Measurements from ENCODE around the gene SCML1.

SCML1 gene, protein sequence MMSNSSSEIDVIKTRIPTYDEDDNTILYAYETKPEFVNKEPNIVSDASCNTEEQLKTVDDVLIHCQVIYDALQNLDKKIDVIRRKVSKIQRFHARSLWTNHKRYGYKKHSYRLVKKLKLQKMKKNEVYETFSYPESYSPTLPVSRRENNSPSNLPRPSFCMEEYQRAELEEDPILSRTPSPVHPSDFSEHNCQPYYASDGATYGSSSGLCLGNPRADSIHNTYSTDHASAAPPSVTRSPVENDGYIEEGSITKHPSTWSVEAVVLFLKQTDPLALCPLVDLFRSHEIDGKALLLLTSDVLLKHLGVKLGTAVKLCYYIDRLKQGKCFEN

GRCh38 chrX:17736856-17737709 is at the start of gene SCML1:
SCML1 (plus strand) TSS chrX:17737493; CDS start chrX:17744187, 6,694 bp downstream.
- peak; percentile 99 for DNase-seq

- no peak for DNase-seq
These were observed 49.6 kb upstream of the SCML1 start for GRCh38 chrX:17687648-17688047.

- peak; percentile 81 for DNase-seq
These were observed 47.3 kb upstream of the SCML1 start for GRCh38 chrX:17689971-17690409.

GRCh38 chrX:17692709-17693346 is 44.5 kb upstream of the SCML1 start:
- DNase-seq, result peak; percentile 68

DNA sequence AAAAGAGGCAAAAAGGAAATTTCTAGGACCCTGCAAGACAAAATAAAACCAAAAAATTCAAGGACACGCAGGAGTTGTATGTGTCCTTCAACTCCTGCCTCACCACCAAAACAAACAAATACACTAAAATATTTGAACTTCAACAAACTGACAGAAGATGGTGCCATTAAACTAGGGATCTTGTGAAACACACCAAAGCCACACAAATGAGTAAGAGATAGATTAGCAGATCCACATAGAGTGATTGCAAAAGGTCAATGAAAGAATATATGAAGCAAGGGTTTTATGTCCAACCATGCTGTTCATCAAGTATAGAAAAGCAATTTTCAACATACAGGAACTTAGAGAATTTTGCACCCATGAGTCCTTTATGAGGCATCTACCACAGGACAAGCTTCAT is 40.1 kb upstream of the SCML1 start:
- DNase-seq, result no peak

DNA sequence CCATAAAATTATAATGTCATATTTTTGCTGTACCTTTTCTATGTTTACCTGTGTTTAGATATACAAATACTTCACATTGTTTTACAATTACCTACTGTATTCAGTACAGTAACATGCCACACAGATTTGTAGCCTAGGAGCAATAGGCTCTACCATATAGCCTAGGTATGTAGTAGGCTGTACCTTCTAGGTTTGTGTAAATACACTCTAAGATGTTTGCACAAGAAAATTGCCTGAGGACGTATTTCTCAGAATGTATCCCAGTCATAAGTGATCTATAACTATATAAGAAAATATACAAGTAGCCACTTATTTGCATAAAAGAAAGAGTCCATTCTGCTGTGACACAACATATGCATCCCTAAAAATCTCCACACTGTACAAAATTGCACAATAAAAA is 36.3 kb upstream of the SCML1 start:
- no peak for DNase-seq

- DNase-seq, result no peak
These were observed 34.1 kb upstream of the SCML1 start for GRCh38 chrX:17703201-17703600.

- DNase-seq, result no peak
These were observed 32.1 kb upstream of the SCML1 start for GRCh38 chrX:17705211-17705610.

- DNase-seq, result no peak
These were observed 30.6 kb upstream of the SCML1 start for GRCh38 chrX:17706676-17707075.

GRCh38 chrX:17707731-17708130 is 29.6 kb upstream of the SCML1 start:
- no peak for DNase-seq

GRCh38 chrX:17710871-17711301 is 26.4 kb upstream of the SCML1 start:
- DNase-seq, result no peak

DNA sequence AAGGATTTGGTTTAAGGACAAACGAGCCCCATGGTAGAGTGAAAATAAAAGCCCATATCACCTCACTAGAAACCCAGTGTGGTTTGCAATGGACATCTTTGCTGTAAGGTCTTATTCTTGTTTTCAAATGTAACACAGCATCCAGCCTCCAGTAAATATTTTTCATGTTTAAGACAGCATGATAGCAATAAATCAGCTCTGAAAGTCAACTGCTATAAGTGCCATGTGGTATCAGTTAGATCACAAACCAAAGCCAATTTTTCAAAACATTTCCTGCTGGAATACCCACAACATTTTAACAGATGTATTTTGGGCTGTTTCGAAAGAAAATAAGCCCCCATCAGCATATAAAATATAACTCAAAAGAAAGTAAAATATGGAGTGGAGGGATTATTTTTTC is 24.0 kb upstream of the SCML1 start:
- DNase-seq, result no peak

DNA sequence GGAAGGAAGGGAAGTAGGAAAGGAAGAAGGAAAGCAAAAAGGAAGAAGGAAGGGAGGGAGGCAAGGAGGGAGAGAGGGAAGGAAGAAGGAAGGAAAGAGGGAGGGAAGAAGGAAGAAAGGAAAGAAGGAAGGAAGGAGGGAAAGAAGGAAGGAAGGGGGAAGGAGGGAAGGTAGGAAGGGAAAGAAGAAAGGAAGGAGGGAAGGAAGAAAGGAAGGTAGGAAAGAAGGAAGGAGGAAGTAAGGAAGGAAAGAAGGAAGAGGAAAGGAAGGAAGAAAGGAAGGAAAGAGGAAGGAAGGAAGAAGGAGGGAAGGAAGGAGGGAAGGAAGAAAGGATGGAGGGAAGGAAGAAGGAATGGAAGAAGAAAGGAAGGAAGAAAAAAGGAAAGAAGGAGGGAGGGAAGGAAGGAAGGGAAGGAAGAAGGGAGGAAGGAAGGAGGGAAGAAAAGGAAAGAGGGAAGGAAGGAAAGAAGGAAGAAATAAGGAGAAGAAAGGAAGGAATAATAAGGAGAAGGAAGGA is 18.6 kb upstream of the SCML1 start:
- no peak for DNase-seq

DNA sequence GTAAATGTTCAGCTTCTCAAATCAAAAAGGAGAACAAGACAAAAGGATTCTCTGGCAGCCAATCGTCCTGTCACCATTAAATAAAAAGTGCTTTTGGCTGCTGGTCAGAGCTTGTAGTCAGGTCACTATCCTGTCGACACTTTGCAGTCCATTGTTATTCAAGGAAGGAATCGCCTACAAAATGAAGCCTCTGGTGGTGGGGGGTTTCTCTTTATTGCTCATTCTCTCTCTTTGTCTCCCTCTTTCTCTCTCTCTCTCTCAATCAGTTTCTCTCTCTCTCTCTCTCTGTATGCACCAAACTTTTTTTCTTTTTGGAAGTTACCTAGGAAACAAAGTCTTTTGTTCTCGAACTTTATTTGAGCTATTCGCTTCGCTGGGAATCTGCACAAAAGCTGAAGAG is 17.6 kb upstream of the SCML1 start:
- no peak for DNase-seq

- no peak for DNase-seq
These were observed 15.6 kb upstream of the SCML1 start for GRCh38 chrX:17721715-17722114.

- DNase-seq, result no peak
These were observed 12.1 kb upstream of the SCML1 start for GRCh38 chrX:17725181-17725580.

DNA sequence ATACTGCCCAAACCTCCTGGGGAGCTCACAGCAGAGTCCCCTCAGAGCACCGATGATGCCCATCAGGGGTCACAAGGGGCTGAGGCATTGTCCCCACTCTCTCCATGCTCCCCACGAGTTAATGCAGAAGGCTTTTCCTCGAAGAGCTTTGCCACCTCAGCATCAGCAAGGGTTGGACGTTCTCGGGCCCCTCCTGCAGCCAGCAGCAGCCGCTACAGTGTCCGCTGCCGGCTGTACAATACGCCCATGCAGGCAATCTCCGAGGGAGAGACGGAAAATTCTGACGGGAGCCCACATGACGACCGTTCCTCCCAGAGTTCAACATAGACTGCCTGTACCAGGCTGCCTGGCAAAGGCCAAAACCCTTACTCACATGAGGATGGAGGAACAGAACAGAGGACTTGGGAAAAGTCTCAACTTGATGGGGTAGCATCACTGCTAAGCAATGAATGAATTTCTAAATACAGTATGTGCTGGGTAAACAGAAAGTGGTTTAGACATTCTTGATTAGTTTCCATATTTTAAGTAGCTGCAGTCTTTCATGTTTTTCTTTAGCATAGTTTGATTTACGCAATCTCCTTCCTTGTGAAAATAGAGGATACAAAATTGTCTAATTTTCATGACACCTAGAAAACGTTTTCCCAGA is 5.0 kb upstream of the SCML1 start:
- DNase-seq, result no peak

DNA sequence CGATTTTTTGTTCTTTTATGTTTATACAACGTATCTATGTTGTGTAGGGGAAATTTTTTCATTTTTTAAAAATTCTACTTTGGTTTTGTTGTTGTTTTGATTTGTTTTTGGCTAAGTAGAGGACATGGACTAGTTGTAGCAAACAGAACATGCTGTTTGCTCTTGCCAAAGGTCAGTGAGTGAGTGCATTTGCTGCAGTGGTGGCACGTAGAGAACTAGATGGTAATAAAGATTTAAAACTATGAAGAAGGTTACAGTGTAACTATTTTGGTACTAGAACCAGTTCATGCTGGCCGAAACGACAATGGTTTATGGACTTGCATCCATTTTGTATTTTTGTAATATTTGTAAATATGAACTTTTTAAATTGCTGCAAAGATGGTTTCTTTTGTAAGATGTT is 1.9 kb upstream of the SCML1 start:
- no peak for DNase-seq

GRCh38 chrX:17736478-17736855 is 826 bp upstream of the SCML1 start:
- DNase-seq, result no peak

DNA sequence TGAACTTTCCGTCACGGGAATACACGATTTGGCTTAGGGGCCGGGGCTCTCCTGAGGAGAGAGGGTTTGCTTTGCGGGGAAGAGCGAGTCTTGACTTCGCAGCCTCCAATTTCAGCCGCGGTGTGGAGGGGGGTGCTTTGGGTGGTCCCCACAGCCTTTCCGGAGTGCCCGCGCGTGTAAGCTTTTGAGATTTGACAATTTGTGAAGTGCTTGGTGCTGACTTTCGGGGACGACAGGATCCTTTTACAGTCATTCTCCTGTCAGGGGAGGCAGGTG is 355 bp downstream of the SCML1 start:
- no peak for DNase-seq

- peak; percentile 64 for DNase-seq
These were observed 857 bp downstream of the SCML1 start for GRCh38 chrX:17737986-17738713.

DNA sequence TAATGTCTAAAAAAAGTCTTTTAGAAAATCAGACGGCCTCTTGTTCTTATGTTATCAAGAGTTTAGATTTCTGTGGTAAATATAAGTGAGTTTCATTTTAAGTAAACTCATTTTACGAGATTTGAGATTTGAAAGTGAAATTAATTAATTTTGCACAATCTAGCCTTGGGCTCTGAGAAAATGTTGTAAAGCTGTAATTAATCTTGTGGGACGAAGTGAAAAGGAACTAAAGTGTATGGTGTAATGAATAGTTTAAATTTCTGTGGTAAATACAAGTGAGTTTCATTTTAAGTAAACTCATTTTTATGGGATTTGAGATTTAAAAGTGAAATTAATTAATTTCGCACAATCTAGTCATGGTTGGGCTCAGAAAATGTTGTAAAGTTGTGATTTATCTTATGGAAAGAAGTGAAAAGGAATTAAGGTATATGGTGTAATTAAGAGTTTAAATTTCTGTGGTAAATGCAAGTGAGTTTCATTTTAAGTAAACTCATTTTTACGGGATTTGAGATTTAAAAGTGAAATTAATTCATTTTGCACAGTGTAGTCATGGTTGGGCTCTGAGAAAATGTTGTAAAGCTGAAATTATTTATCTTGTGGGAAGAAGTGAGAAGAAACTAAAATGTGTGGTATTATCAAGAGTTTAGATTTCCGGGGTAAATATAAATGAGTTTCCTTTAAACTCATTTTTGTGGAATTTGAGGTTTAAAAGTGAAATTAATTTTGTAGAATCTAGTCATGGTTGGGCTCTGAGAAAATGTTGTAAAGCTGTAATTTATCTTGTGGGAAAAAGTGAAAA is 1.6 kb downstream of the SCML1 start:
- DNase-seq, result no peak

Data from NCI-H146 (cell line).